ENCODE measurements around the gene TP53TG3F.
"Not testable (repeated sequence)": the region's sequence is repeated elsewhere in the genome, so short reads cannot be mapped to it uniquely, and the experiment has no call there.

The TP53TG3F gene

GRCh38 chr16:33459312-33459711 is at the start of gene TP53TG3F:
Gene TP53TG3F (plus strand): TSS chr16:33459612. CDS start chr16:33459680, 68 bp downstream.
- not testable (repeated sequence) for H3K4me3 ChIP-seq (ENCODE audit: low read depth, low read length)

GRCh38 chr16:33491611-33492010 is 32.2 kb downstream of the TP53TG3F start:
- H3K4me3 ChIP-seq (ENCODE audit: low read depth, low read length) = not testable (repeated sequence)

GRCh38 chr16:33507231-33507630 is 47.8 kb downstream of the TP53TG3F start:
- not testable (repeated sequence) for H3K4me3 ChIP-seq (ENCODE audit: low read depth, low read length)

GRCh38 chr16:33509070-33509469 is 49.7 kb downstream of the TP53TG3F start:
- not testable (repeated sequence) for H3K4me3 ChIP-seq (ENCODE audit: low read depth, low read length)

DNA sequence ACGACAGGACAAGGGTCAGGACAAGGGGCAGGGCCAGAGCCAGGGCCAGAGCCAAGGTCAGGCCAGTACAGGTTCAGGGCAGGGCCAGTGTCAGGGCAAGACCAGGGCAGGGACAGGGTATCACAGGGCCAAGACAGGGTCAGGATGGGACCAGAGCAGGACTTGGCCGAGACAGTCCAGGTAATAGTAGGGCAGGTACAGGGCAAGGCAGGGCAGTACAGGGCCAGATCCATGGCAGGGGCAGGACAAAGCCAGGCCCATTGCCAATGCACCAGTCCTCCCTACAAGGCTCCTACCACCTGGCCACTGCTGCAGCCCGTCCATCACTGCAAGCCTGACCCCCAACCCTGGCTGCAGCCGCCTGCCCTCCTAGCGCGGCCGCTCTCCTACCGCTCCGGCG is 50.5 kb downstream of the TP53TG3F start:
- H3K4me3 ChIP-seq (ENCODE audit: low read depth, low read length) = not testable (repeated sequence)
